ENCODE results near the gene EIF4E1B. TPM values are rescaled to one million over a fixed set of nuclear protein-coding genes. Genes with fewer than 3 reads are reported as not detected.

The EIF4E1B gene, protein sequence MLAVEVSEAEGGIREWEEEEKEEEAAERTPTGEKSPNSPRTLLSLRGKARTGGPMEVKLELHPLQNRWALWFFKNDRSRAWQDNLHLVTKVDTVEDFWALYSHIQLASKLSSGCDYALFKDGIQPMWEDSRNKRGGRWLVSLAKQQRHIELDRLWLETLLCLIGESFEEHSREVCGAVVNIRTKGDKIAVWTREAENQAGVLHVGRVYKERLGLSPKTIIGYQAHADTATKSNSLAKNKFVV
- total RNA-seq (2014; rRNA removed; shearing (Covaris generic)), result not detected in 2 replicates
- polyA plus RNA-seq (2016; fragmentation: Nextera tagmentation; extraction: Ambion mirVana), result not detected in 2 replicates

DNA sequence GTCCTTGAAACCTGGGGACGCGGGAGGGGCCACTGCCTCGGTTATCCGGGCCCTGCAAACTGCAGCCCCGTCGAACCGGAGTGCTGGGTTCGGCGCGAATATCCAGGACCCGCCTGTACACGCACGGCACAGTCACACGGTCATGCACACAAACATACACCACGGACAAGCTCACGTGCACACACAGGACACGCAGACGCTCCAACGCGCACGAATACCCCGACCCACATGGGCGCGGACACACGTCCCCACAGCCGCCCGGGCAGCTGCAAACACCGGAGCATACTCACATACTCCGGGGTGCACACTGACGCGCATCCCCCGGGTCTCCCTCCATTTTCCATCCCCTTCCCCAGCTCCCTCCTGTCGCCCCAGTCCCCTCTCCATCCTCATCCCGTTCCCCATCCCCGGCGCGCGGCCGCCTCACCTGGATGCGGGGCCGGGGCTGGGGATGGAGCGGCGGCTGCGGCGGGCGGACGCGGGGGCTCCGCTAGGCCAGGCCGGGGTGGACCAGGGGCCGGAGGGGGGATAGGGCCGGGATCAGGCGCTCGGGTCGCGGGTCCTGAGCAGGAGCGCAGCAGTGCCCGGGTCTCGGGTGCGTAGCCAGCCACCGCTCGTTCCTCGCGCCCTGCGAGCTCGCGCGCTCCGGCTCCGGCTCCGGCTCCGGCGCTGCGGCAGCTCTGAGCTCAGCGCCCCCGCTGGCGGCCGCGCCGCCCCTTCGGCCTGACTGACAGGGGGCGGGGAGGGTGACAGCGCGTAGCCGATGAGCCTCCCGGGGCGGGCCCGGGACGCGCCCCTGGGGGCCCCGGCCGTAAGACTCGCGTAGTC, at the start of gene EIF4E1B, which contains the start of gene SNCB:
EIF4E1B (plus strand) TSS at position 823 of the 828 bp plus-strand sequence. CDS start 12,113 bp downstream, outside the sequence.
SNCB (minus strand) TSS at position 682 of the 828 bp plus-strand sequence. CDS start 880 bp downstream, outside the sequence.
- TF ChIP-seq EZH2 (IDR thresholded peaks at IDR 0.05; ENCODE audit: insufficient read depth, poor library complexity, severe bottlenecking) (peak; percentile 71), EZH2phosphoT487 (IDR thresholded peaks at IDR 0.05; ENCODE audit: insufficient read depth, low read depth) (no peak)

DNA sequence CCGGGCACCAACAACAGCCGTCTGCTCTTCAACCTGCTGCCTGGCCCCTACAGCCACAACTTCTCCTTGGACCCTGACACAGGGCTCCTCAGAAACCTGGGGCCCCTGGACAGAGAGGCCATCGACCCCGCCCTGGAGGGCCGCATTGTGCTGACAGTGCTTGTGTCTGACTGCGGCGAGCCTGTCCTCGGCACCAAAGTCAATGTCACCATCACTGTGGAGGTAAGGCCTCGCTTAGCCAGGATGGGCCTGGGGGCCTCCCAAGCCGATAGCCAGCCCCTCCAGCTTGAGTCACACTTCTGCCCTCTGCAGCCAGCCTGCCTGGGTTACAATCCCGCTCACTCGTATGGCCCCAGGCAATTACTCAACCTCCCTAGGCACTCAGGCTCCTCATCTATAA, 49.1 kb upstream of the EIF4E1B start:
- Histone ChIP-seq H3K4me1 (ENCODE audit: insufficient read depth) (no peaks in the 10 kb centered on the region), H3F3A (ENCODE audit: insufficient read depth) (no peaks in the 10 kb centered on the region), H3K36me3 (ENCODE audit: low read depth) (no peaks in the 10 kb centered on the region), H3K9me3 (ENCODE audit: low read depth) (no peaks in the 10 kb centered on the region), H2AFZ (no peak overlapping the region), H3K27me3 (replicated peaks; ENCODE audit: insufficient read depth) (no peaks in the 10 kb centered on the region), H3K79me2 (ENCODE audit: insufficient read depth) (no peaks in the 10 kb centered on the region), H3K4me3 (no peak overlapping the region), H3K9me2 (ENCODE audit: insufficient read depth) (no peaks in the 10 kb centered on the region), H4K20me1 (ENCODE audit: insufficient read depth) (no peaks in the 10 kb centered on the region), H3K9ac (no peak overlapping the region), H3K4me2 (ENCODE audit: unreplicated experiment) (no peak overlapping the region), H3K27ac (no peak overlapping the region)
- WGBS, 2 experiments (ENCODE audit: low coverage in 1 of 2, low lambda C conversion rate in 2 of 2, missing lambda C conversion rate in 2 of 2), result 73 to 74% methylated on average over 12 of the region's 12 CpGs
- DNase-seq, result no peak
- TF ChIP-seq EZH2phosphoT487 (IDR thresholded peaks at IDR 0.05; ENCODE audit: insufficient read depth, low read depth), result no peak
- no peak for TF ChIP-seq EZH2 (IDR thresholded peaks at IDR 0.05; ENCODE audit: insufficient read depth, poor library complexity, severe bottlenecking)
- in situ Hi-C loops (cut with MboI), result no loop called here

More for the DNA sequence above, at the start of gene EIF4E1B, which contains the start of gene SNCB:
- H4K20me1 ChIP-seq (ENCODE audit: insufficient read depth), result no peaks in the 10 kb centered on the region
- H3F3A ChIP-seq (ENCODE audit: insufficient read depth), result no peaks in the 10 kb centered on the region
- no peaks in the 10 kb centered on the region for H3K9me3 ChIP-seq (ENCODE audit: low read depth)
- H3K4me1 ChIP-seq (ENCODE audit: insufficient read depth), result no peaks in the 10 kb centered on the region
- H3K36me3 ChIP-seq (ENCODE audit: low read depth), result no peaks in the 10 kb centered on the region
- H3K79me2 ChIP-seq (ENCODE audit: insufficient read depth), result no peaks in the 10 kb centered on the region
- peak within 1 kb of the TSS; percentile 50; the same call in 1 of the 2 replicates for H2AFZ ChIP-seq
- H3K27me3 ChIP-seq (replicated peaks; ENCODE audit: insufficient read depth), result peaks cover 56% of the 10 kb centered on the region
- H3K9me2 ChIP-seq (ENCODE audit: insufficient read depth), result no peaks in the 10 kb centered on the region
- peak within 1 kb of the TSS; percentile 67 for H3K4me3 ChIP-seq
- in situ Hi-C loops (cut with MboI), result no loop called here
- WGBS, 2 experiments (ENCODE audit: low coverage in 1 of 2, low lambda C conversion rate in 2 of 2, missing lambda C conversion rate in 2 of 2), result 2% methylated on average over 67 to 90 of the region's 94 CpGs
- H3K4me2 ChIP-seq (ENCODE audit: unreplicated experiment), result peak within 1 kb of the TSS; percentile 72
- H3K27ac ChIP-seq, result no peak within 1 kb of the TSS
- H3K9ac ChIP-seq, result no peak within 1 kb of the TSS
- peak; percentile 75 for DNase-seq

GRCh38 chr5:176583076-176583475, 47.4 kb upstream of the EIF4E1B start:
- no peaks in the 10 kb centered on the region for H3F3A ChIP-seq (ENCODE audit: insufficient read depth)
- no peaks in the 10 kb centered on the region for H3K27me3 ChIP-seq (replicated peaks; ENCODE audit: insufficient read depth)
- no peak overlapping the region for H3K4me3 ChIP-seq
- no peak overlapping the region for H2AFZ ChIP-seq
- no peak overlapping the region for H3K4me2 ChIP-seq (ENCODE audit: unreplicated experiment)
- H3K4me1 ChIP-seq (ENCODE audit: insufficient read depth), result no peaks in the 10 kb centered on the region
- TF ChIP-seq EZH2 (IDR thresholded peaks at IDR 0.05; ENCODE audit: insufficient read depth, poor library complexity, severe bottlenecking) (no peak), EZH2phosphoT487 (IDR thresholded peaks at IDR 0.05; ENCODE audit: insufficient read depth, low read depth) (no peak)
- H3K9ac ChIP-seq, result no peak overlapping the region
- in situ Hi-C loops (cut with MboI), result no loop called here
- 62 to 71% methylated on average over 4 of the region's 4 CpGs for WGBS, 2 experiments (ENCODE audit: low coverage in 1 of 2, low lambda C conversion rate in 2 of 2, missing lambda C conversion rate in 2 of 2)
- no peak overlapping the region for H3K27ac ChIP-seq
- no peak for DNase-seq
- no peaks in the 10 kb centered on the region for H3K79me2 ChIP-seq (ENCODE audit: insufficient read depth)
- H4K20me1 ChIP-seq (ENCODE audit: insufficient read depth), result no peaks in the 10 kb centered on the region
- no peaks in the 10 kb centered on the region for H3K9me3 ChIP-seq (ENCODE audit: low read depth)
- H3K9me2 ChIP-seq (ENCODE audit: insufficient read depth), result no peaks in the 10 kb centered on the region
- H3K36me3 ChIP-seq (ENCODE audit: low read depth), result no peaks in the 10 kb centered on the region

DNA sequence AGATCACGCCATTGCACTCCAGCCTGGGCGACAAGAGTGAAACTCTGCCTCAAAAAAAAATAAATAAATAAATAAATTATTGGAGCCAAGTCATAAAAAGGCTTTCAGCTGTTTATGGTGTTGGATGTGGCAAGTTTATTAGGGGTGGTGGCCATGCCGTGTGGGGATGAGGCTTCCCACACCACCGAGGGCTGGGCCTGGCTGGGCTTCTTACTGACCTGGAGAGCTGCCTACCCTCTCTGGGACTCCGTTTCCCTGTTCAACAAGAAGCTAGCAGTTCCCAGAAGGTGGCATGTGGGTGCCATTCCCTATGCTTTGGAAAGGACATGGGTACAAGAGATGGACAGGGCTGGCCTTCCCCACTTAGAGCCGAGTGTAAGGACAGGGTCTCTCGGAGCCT, 43.1 kb upstream of the EIF4E1B start:
- no peaks in the 10 kb centered on the region for H3K79me2 ChIP-seq (ENCODE audit: insufficient read depth)
- H3K4me3 ChIP-seq, result no peak overlapping the region
- H3K9ac ChIP-seq, result no peak overlapping the region
- no peaks in the 10 kb centered on the region for H3K36me3 ChIP-seq (ENCODE audit: low read depth)
- H3K9me2 ChIP-seq (ENCODE audit: insufficient read depth), result no peaks in the 10 kb centered on the region
- 73 to 84% methylated on average over 7 of the region's 7 CpGs for WGBS, 2 experiments (ENCODE audit: low coverage in 1 of 2, low lambda C conversion rate in 2 of 2, missing lambda C conversion rate in 2 of 2)
- H2AFZ ChIP-seq, result no peak overlapping the region
- no peak for DNase-seq
- no peak overlapping the region for H3K27ac ChIP-seq
- no peaks in the 10 kb centered on the region for H3K27me3 ChIP-seq (replicated peaks; ENCODE audit: insufficient read depth)
- in situ Hi-C loops (cut with MboI), result no loop called here
- no peak overlapping the region for H3K4me2 ChIP-seq (ENCODE audit: unreplicated experiment)
- TF ChIP-seq EZH2 (IDR thresholded peaks at IDR 0.05; ENCODE audit: insufficient read depth, poor library complexity, severe bottlenecking) (no peak), EZH2phosphoT487 (IDR thresholded peaks at IDR 0.05; ENCODE audit: insufficient read depth, low read depth) (no peak)
- no peaks in the 10 kb centered on the region for H3K4me1 ChIP-seq (ENCODE audit: insufficient read depth)
- H3F3A ChIP-seq (ENCODE audit: insufficient read depth), result no peaks in the 10 kb centered on the region
- no peaks in the 10 kb centered on the region for H3K9me3 ChIP-seq (ENCODE audit: low read depth)
- no peaks in the 10 kb centered on the region for H4K20me1 ChIP-seq (ENCODE audit: insufficient read depth)

All from GM23248 (cell line).